GM12873 (cell line): ENCODE measurements around the gene EID2B.

Experiments used
- TF ChIP-seq, protein P1 (sequence below): IDR thresholded peaks from 2 replicates; pipeline ENCODE4 v1.5.1; 2012; ENCODE audit warnings: low read depth, mild to moderate bottlenecking, moderate library complexity, low read length, control low read depth; ENCODE audit not compliant: insufficient read depth; ENCODE audit errors: missing control alignments

The EID2B gene

DNA sequence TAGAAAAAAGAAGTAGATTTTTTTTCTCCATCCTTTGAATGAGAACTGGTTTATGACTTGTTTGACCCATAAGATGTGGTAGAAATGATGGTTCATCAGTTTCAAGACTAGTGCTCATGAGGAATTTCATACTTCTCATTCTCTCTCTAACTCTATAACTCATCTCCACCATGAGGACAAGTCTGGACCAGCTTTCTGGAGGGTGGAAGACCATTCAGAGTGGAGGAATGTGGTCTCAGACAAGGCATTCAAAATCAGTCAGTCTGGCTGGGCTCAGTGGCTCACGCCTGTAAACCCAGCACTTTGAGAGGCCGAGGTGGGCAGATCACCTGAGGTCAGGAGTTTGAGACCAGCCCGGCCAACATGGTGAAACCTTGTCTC lies 10.8 kb upstream of the EID2B start:
- TF ChIP-seq, protein P1, sequence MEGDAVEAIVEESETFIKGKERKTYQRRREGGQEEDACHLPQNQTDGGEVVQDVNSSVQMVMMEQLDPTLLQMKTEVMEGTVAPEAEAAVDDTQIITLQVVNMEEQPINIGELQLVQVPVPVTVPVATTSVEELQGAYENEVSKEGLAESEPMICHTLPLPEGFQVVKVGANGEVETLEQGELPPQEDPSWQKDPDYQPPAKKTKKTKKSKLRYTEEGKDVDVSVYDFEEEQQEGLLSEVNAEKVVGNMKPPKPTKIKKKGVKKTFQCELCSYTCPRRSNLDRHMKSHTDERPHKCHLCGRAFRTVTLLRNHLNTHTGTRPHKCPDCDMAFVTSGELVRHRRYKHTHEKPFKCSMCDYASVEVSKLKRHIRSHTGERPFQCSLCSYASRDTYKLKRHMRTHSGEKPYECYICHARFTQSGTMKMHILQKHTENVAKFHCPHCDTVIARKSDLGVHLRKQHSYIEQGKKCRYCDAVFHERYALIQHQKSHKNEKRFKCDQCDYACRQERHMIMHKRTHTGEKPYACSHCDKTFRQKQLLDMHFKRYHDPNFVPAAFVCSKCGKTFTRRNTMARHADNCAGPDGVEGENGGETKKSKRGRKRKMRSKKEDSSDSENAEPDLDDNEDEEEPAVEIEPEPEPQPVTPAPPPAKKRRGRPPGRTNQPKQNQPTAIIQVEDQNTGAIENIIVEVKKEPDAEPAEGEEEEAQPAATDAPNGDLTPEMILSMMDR: no peak

DNA sequence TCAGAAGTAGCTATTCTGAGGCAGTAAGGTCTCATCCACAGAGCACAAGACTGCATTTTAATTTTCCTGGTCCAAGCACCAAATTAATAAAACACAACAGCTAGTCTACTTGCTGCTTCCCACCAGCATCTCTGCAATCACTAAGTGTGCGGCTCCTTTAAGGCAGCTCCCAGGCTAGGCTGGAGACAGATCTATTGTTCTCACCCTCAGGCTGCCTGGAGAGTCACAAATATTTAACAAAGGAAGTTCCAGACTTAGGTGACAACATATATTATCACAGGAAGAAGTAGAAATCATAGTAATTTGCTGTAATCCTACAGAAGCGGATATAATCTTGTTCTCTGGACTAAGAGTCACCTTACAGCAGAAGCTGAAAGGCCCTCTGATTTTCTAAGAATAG lies 9.6 kb upstream of the EID2B start:
- TF ChIP-seq, protein P1: no peak

- TF ChIP-seq, protein P1: no peak
Observed at GRCh38 chr19:39540333-39540673, 7.7 kb upstream of the EID2B start.

DNA sequence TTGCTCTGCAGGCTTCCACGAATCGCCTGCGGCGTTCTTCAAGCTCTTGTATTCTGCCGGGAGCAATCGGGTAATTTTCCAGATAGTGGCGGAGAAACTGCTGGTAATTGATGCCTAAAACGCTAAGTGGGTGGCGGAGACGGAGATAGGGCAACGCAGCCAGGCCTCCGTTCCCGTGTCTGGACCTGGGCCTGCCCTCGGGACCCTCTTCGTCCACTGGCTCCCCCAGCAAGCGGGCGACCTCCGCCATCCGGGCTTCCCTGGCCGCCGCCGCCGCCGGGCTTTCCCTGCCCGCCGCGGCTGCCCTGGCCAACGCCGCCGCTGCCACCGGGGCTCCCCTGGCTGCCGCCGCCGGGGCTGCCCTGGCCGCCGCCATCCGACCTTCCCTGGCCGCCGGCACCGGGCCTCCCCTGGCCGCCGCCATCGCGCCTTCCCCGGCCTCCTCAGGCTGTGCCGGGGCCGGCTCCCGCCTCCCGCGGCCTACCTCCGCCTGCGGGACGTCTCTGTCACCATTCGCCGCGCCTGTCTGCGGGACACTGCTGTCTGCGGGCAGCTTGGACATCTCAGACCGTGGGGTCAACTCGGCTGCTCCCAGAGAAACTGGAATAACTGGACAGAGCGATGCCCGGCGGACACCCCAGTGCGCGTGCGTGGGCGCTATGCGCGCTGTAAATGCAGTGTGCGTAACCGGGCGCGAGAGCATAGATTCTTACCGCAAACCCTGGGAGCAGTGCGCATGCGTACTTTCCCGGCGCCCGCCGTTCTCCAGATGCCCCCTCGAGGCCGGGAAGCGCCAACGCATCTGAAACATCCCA lies 7.1 kb upstream of the EID2B start, which contains the start of gene EID2:
TSS of gene EID2 (minus strand) at position 644 of the 815 bp plus-strand sequence. CDS start at position 562, 82 bp downstream.
- TF ChIP-seq, protein P1: peak; percentile 87

DNA sequence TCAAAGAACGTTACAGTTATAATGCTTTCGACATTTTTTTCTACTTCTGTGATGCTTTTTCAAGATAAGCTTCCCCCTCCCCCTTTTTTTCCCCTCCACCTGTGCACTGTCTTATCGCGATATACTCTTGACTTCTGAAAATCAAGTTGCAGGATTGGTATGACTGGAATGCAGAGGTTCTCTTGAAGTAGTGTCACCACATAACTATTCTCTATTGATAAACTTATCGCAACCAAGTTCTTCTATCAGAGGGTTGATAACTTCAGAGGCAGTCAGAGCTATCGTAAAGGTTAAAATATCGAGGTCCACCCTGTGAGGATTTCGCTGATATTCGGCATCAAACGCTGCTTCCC lies 6.5 kb upstream of the EID2B start:
- TF ChIP-seq, protein P1: no peak

GRCh38 chr19:39533791-39534190 lies 1.1 kb upstream of the EID2B start:
- TF ChIP-seq, protein P1: no peak

DNA sequence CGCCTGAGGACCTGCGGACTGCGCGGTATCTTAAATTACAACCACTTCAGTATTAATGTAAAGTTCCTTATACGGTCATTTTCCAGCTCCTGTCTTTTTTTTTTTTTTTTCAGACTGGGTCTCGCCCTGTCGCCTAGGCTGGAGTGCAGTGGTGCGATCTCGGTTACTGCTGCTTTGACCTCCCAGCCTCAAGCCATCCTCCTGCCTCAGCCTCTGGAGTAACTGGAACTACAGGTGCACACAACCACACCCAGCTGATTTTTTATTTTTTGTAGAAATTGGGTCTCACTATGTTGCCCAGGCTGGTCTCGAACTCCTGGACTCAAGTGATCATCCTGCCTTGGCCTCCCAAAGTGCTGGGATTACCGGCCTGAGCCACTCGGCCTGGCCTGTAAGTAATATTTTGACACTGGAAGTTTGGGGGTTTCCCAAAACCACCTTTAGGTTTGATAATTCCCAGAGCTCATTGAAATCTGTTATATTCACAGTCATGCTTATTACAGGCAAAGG lies 406 bp upstream of the EID2B start:
- TF ChIP-seq, protein P1: no peak
